DOHH2 (cell line): ENCODE measurements around the gene C11orf24.

Source experiments
- CTCF ChIP-seq: fragments of 200-600 bp; sonication (generic); IDR thresholded peaks from one replicate; pipeline ENCODE4 v1.5.1; 2014; ENCODE audit warnings: antibody characterized with exemption, mild to moderate bottlenecking, low read depth, low read length; ENCODE audit not compliant: poor library complexity, severe bottlenecking
- EZH2phosphoT487 ChIP-seq: fragments of 200-600 bp; sonication (generic); IDR thresholded peaks from 2 replicates; pipeline ENCODE4 v1.6.1; 2017; ENCODE audit warnings: borderline replicate concordance, mild to moderate bottlenecking, antibody characterized with exemption, low read length, moderate library complexity, mixed read lengths

- TF ChIP-seq CTCF (no peak), EZH2phosphoT487 (no peak)
Observed at GRCh38 chr11:68267881-68268240, 3.9 kb downstream of the C11orf24 start.
